IMR-90 (cell line): ENCODE results near the gene DNAJC27.

Experiments used
- CEBPB ChIP-seq: IDR thresholded peaks from 2 replicates; pipeline ENCODE4 v1.6.1; 2012; ENCODE audit warnings: low read depth, low read length, improper control_type of control experiment
- FOS ChIP-seq: fragments of 150-350 bp; IDR thresholded peaks from 2 replicates; pipeline ENCODE4 v1.6.1; 2016; ENCODE audit warnings: low read depth, low read length
- MAZ ChIP-seq: IDR thresholded peaks from 2 replicates; pipeline ENCODE4 v1.6.1; 2012; ENCODE audit warnings: low read depth, mild to moderate bottlenecking, low read length, improper control_type of control experiment, moderate library complexity, borderline replicate concordance
- MXI1 ChIP-seq: IDR thresholded peaks from 2 replicates; pipeline ENCODE4 v1.6.1; 2012; ENCODE audit warnings: low read depth, mild to moderate bottlenecking, low read length, moderate library complexity, borderline replicate concordance
- POLR2A ChIP-seq: IDR thresholded peaks from 2 replicates; pipeline ENCODE4 v1.6.1; 2012; ENCODE audit warnings: mild to moderate bottlenecking, low read depth, low read length
- TF ChIP-seq, protein P1 (sequence below): conservative IDR thresholded peaks from 2 replicates; pipeline ENCODE4 v1.5.1; 2012; ENCODE audit warnings: mild to moderate bottlenecking, low read depth, low read length, improper control_type of control experiment

DNA sequence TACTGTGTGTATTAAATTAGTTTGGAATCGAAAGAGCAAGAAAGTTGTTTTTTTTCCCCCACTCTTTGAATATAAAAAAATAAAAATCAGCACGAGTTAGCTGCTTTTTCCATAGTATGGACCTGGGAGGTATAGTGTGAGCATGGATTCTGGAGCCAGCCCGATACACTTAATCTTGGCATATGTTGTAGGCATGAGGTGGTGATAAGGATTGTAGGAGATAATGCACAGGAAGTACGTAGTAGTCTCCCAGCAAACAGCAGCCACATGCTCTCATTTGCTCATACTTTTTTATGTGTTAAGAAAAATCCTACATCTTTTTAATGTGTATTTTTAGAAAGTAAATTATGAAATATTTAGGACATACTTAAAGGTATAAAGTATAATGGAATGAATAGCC lies 2.1 kb upstream of the DNAJC27 start:
- TF ChIP-seq, protein P1, sequence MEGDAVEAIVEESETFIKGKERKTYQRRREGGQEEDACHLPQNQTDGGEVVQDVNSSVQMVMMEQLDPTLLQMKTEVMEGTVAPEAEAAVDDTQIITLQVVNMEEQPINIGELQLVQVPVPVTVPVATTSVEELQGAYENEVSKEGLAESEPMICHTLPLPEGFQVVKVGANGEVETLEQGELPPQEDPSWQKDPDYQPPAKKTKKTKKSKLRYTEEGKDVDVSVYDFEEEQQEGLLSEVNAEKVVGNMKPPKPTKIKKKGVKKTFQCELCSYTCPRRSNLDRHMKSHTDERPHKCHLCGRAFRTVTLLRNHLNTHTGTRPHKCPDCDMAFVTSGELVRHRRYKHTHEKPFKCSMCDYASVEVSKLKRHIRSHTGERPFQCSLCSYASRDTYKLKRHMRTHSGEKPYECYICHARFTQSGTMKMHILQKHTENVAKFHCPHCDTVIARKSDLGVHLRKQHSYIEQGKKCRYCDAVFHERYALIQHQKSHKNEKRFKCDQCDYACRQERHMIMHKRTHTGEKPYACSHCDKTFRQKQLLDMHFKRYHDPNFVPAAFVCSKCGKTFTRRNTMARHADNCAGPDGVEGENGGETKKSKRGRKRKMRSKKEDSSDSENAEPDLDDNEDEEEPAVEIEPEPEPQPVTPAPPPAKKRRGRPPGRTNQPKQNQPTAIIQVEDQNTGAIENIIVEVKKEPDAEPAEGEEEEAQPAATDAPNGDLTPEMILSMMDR: no peak
- TF ChIP-seq POLR2A: no peak
- no peak for TF ChIP-seq MAZ
- no peak for TF ChIP-seq FOS
- no peak for TF ChIP-seq CEBPB
- TF ChIP-seq MXI1: no peak
